Activated T-cell treated with anti-CD3 and anti-CD28 coated beads, Interleukin-2, amount 50 U/mL, for 1 hour (primary cell): Measurements from ENCODE around the gene COL20A1.
"Not testable (repeated sequence)": the region's sequence is repeated elsewhere in the genome, so short reads cannot be mapped to it uniquely, and the experiment has no call there.

Source experiments
- DNase-seq: peaks from one replicate; pipeline ENCODE4 v3.0.0-alpha.2; 2020

Gene COL20A1

DNA sequence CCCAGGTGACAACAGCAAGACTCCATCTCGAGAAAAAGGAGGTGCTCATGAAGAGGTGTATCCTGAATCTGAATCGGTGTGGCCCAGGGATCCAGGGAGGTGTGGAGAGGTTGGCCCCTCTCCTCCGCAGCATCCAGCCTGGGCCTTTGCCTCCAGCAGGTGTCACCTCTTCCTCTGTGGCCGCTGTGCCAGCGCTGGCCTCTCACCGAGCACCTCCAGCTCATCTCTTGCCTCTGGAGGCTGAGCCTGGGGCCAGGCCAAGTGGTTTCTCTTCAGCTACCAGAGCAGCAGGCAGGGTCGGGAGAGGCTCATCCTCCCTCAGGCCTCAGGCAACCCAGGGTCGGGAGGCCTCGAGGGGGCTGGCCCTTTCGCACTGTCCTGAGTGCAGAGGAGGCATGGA lies 1.2 kb upstream of the COL20A1 start:
- no peak for DNase-seq

- no peak for DNase-seq
Measured at GRCh38 chr20:63292292-63292701, 689 bp upstream of the COL20A1 start.

GRCh38 chr20:63293456-63293855 lies 470 bp downstream of the COL20A1 start:
- DNase-seq = no peak

GRCh38 chr20:63293871-63294535 lies 1.0 kb downstream of the COL20A1 start:
- no peak for DNase-seq

GRCh38 chr20:63294536-63294900 lies 1.5 kb downstream of the COL20A1 start:
- DNase-seq = no peak

GRCh38 chr20:63295018-63295417 lies 2.0 kb downstream of the COL20A1 start:
- no peak for DNase-seq

GRCh38 chr20:63295422-63295821 lies 2.4 kb downstream of the COL20A1 start:
- peak; percentile 40 for DNase-seq

DNA sequence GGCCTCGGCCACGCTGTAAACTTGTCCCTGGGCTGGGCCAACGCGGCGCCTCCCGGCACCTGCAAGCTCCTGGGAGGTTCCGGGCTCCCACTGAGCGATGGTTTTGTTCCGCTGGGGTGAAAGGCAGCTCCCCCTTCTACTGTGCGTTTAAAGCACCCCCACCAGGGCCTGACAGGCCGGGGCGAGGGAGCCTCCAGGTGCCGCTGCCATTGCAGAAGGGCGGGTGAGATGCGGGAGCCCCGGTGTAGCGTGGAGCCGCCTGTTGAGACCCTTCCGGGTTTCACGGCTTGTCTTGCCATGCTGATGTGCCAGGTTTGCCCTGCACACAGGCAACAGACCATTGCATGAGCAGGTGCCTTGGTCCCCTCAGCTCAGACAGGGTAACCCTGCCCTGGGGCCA lies 2.9 kb downstream of the COL20A1 start:
- DNase-seq = no peak

DNA sequence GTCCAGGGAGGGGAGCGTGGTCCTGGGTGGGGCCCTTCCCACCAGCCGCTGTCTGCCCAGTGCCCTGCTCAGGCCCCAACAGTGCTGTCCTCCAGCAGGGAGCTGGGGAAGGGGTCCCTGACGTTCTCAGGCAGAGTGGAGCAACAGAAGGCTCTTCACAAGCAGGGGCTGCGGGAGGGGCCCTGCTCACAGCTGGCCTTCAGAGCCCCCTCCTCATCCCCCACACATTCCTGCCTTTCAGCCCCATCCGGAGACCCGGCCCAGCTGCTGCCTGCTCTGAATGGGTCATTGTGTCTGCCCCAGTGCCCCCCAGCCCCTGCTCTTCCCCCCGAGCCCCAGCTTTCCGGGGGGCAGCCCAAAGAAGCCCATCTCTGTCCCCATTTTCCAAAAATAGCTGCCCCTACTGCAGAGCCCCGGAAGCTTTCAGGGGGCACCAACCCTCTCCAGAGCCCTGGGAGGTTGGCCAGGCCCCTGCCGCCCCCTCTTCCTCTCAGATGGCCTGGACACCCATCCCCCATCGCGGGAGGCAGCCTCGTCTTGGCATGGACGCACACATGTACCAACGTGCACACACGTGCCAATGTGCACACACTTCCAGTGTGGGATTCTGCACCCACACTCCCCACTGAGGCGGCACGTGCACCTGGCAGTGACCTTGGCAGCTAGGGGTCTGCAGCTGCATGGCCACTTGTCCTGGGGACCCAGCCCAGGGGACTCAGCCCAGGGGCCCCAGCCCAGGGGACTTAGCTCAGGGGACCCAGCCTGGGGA lies 3.7 kb downstream of the COL20A1 start:
- DNase-seq = no peak

- no peak for DNase-seq
Measured at GRCh38 chr20:63297371-63297781, 4.4 kb downstream of the COL20A1 start.

DNA sequence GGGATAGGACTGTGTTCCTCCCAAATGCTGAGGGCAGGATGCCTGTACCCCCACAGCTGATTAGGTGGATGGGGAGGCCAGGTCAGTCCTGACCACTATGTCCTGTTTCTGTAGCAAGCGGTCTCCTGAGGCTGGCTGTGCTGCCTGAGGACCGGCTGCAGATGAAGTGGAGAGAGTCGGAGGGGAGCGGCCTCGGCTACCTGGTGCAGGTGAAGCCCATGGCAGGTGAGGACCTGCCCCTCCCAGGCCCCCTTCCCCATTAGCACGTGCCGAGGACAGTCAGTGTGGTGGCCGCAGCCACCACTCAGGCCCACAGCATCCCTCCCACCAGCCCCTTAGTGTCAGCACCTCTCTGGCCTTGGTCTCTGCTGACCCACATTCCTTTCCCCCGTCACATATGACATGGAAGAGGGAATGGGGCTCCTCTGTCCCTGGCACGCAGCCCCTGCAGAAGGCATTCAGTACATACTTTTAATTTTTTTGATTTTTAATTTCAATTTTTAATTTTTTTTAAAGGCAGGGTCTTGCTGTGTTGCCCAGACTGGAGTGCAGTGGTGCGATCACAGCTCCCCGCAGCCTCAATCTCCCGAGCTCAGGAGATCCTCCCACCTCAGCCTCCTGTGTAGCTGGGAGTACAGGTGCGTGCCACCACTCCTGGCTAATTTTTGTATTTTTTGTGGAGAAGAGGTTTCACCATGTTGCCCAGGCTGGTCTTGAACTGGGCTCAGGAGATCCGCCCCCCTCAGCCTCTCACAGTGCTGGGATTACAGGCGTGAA lies 5.0 kb downstream of the COL20A1 start:
- no peak for DNase-seq

DNA sequence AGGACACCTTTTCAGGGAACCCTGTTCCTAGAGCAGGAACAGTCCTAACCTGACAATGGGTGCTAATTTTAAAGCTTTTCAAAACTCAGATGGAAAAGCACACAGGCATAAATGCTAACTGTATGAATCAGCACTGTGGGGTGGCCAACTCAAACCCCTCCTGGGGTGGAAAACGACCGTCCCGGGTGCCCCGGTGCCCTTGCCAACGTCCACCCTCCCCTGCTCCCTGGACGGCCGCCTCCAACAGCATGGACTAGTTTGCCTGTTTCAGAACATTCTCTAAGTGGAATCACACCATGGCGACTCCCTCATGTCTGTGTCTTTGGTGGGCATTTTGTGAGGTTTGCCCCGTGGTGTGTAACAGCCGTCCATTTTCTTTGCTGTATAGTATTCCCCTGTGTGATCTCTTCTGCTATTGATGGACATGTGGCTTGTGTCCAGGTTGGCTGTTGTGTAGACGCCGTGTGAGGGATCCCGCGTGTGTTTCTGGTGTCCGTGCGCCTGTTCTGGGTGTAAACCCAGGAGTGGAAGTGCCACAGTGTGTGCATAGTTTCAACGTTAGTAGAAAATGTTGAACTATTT lies 5.8 kb downstream of the COL20A1 start:
- no peak for DNase-seq

DNA sequence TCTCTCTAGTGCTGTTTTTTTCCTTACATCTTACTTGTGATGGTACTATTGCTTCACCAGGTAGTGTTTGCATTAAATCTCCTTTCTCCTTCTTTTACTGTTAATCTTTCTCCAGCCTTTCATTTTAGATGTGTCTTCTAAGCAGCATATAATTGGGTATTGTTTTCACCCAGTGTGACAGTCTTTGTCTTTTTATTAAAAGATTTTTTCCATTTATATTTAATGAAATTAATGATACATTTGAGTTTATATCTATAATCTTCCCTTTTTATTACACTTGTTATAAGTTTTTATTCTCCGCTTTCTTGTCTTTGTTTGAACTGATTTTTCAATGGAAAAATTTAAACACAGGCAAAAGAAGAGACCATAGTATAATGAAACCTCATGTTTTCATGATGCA lies 8.7 kb downstream of the COL20A1 start:
- DNase-seq = no peak

DNA sequence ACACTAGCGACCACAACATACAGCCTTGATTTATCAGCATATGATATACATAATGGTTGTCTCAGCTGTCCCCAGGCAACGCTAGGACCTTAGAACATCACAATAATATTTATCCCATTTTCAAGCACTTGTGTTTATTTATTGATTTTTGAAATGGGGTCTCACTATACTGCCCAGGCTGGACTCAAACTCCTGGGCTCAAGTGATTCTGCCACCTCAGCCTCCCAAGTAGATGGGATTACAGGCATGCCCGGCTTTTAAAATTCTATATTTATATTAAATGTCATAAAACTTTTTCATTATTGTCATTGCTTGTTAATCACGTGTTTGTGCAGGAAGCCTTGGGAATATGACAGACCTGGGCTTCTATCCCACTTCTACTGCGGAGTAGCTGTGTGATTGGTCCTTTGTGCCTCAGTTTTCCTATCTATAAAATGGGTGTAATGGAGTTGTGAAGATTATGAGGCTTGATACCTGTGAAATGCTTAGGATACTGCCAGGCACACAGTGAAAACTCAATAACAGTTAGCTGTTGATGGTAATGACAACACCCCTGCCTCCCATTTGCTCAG lies 10.2 kb downstream of the COL20A1 start:
- no peak for DNase-seq

DNA sequence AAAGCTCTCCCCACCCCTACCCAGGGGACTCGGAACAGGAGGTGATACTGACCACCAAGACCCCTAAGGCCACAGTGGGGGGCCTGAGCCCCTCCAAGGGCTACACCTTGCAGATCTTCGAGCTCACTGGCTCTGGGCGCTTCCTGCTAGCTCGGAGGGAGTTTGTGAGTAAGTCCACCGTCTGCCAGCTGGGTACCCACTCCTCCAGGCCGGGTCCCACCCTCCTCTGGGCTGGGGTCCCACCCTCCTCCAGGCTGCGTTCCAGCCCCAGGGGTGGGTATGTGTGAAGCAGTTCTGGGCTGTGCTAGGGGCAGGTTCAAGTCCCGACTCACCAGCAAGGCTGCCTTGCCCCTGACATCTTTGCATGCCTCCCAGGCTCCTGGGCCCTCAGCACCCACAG lies 12.4 kb downstream of the COL20A1 start:
- DNase-seq = no peak

DNA sequence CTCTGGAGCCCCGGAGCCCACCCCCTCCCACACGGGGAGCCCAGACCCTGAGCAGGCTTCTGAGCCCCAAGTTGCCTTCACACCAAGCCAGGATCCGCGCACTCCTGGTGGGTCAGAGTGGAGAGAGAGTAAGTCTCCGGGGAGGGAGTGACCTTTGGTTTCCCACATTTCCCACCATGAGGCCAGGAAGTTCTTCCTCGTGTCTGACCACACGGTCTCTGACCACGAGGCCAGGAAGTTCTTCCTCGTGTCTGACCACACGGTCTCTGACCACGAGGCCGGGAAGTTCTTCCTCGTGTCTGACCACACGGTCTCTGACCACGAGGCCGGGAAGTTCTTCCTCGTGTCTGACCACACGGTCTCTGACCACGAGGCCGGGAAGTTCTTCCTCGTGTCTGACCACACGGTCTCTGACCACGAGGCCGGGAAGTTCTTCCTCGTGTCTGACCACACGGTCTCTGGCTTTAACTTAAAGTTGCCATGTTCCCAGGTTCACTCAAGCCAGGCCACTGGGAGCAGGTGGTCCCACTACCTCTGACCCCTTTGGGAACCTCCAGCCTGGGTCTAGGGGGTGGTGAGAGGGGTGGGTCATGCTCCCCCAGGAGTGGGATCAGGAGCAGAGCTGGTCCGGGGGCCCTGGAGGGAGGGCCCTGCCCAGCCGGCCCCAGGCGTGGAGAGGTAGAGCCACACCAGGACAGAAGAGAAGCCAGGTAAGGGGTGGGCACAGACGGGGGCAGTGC lies 13.1 kb downstream of the COL20A1 start:
- DNase-seq = not testable (repeated sequence)

- DNase-seq = no peak
Measured at GRCh38 chr20:63306673-63307537, 13.9 kb downstream of the COL20A1 start.

DNA sequence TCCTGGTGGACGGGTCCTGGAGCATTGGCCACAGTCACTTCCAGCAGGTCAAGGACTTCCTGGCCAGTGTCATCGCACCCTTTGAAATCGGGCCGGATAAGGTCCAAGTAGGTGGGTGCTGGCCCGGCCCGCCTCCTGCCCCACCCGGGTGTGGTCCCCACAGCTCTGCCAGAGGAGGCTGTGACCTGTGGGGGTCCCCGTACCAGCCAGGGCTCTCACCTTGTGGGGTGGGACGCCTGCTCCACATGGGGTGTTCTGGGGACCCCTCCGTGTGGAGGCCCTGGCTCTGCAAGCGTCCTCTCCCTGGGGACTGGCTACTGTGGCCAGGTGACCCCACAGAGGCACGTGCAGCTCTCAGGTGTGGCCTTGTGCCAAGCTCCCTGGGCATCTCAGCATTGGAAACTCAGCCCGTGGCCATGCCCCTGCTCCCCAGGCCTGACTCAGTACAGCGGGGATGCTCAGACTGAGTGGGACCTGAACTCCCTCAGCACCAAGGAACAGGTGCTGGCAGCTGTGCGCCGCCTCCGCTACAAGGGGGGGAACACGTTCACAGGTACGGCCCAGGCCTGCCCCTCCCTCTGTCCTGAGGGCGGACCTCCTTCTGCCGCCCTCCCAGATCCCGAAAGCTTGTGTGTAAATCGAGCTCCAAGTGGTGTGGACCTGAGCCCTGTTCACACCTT lies 14.7 kb downstream of the COL20A1 start:
- DNase-seq = no peak

DNA sequence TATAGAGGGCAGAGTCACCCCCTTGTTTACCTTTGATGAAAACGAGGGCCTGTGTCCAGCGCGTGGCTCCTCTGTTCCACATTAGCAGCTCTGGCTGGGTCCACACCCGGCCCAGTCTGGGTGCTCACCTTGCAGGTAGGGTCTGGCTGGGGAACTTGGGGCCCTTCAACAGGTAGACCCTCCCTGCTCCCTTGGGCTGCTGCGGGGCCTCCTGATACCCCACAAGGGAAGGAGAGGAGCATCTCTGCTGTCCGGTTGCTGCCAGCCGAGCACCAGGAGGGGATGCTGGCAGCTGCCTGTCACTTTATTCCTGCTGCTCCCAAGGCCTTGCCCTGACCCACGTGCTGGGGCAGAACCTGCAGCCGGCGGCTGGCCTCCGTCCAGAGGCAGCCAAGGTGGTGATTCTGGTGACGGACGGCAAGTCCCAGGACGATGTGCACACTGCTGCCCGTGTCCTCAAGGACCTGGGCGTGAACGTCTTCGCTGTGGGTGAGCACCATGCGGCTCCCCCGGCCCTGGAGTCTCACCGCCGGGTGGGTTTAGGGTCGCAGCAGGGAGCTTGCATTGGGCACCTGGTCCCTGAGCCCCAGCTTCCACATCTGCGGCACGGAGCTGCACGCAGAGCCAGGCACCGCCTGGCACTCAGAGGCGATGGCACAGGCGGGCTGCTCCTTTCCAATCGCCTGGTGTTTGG lies 15.4 kb downstream of the COL20A1 start:
- no peak for DNase-seq
